NOMO-1 treated with dmso at 0.1 percent for 144 hours (cell line): Measurements from ENCODE around the gene GP1BB.

Experiments
- DNase-seq: peaks from one replicate; lab custom pipeline; 2025; ENCODE audit not compliant: unreplicated experiment; lab: John Stamatoyannopoulos, UW

Gene GP1BB

DNA sequence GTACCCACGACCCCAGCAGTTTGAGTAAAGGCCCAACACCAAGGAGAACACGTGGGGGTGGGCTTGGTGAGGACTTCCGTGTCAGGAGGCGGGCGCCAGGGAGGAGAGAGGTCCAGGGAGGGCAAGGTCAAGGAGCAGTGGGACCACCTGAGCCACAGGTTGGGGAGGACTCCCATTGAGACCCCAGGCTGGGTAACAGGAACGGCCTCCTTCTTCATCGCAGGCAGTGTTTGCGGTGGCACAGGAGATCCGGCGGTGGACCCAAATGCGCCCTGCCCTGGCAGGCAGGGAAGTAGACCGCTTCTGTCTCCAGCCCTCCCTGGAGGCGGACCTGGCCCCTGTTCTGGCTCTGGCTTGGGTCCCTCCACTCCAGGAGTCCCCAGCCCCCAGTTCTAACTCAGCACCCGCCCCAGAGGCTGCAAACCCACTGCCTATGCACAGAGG lies 31.4 kb downstream of the GP1BB start:
- no peak for DNase-seq

DNA sequence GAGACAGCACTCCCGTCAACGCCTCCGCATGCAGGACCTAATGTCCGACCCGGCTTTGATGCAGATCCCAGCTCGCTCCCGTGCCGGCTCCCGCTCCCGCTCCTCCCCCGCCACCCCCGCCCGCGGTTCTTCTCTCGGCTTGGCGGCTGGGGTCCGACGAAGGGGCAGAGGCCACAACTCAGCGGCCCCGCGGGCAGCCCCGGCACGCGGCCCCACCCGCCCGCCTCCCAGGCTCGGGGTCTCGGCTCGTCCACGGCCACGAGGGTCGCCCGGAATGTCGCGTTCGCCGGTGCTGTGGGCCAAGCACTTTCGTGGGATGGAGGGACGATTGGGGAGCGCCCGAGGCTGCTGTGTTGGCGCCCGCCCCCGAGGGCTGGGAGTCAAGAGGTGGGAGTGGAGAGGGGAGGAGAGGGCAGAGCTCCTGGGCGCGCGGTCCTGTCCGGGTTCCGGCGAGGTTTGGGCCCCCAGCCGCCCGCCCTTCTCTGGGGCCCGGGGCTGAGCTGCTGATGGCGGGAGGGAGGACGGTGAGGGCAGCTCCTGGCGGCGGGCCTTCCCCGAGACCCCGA lies 31.9 kb downstream of the GP1BB start:
- DNase-seq, result no peak

GRCh38 chr22:19755722-19756287 lies 32.5 kb downstream of the GP1BB start:
- no peak for DNase-seq

DNA sequence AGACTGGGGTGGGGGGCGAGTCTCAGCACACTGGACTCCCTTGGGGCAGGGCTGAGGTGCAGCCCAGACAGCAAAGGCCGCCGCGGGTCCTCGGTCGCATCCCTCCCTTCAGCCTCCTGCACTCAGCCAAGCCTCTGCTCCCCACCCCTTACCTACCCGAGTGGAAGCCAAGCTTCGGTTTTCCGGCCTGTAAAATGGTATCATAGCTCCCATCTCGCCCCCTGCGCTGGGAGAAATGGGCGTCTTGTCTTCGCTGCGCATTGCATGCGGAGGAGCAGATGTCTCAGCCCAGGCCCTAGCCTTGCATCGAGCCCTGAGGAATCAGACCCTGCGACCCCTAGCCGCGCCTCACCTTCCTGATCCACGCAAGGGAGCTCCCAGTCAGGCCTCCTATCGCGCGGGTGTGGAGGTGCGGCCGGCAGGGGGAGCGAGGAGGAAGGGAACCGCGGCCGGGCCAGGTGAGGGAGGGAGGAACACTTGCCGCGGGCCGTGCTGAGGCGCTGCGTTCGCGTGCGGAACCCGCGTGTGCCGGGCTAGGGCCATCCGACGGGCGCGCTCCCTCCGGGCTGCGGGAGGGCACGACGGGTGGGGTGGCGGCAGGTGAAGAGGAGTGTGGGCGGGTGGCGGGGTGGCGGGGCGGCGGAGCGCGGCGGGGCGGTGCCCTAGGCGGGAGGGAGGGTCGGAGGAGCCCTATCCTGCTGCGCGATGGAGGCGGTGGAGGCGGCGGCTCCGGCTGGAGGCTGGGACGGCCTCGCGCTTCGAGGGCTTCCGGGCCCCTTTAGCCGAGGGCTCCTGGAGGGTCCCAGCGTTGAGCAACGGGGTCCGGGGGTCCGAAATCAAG lies 33.2 kb downstream of the GP1BB start:
- DNase-seq, result peak; percentile 25

DNA sequence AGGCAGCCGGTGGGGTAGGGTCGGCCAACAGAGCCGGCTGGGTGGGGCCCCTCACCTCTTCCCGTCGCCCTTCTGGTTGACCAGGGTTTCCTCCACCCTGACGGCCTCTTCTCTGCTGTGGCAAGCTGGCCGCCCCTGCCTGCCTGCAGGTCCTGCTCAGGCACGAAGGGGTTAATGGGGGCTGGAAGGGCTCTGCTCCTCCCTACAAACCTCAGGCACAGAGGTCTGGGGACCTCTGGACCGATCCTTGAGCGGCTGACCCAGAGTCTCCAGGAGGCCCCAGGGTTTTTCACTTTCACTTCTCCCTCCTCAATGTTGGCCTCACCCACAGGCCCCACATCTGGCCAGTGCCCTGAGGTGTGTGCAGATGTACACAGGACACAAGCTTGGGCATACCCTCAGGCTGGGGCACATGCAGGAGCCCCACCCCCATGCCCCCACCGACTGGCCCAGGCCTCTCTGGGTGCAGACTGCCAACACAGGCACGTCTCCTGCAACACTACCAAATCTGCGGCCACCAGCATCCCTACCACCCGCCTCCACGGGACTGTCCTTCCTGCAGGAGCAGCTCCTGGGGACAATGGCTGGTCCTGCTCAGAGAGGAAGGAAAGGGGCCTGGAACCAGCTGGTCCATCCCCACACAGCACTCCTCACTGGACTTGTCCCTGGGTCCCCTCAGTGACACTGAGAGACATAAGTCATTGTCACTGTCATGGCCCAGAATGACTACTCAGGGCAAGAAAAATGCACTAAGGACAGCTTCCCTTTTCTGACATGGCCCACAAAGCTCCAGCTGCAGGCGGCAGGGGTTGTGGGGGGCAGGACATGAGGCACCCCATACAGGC lies 34.0 kb downstream of the GP1BB start:
- DNase-seq, result peak; percentile 54

DNA sequence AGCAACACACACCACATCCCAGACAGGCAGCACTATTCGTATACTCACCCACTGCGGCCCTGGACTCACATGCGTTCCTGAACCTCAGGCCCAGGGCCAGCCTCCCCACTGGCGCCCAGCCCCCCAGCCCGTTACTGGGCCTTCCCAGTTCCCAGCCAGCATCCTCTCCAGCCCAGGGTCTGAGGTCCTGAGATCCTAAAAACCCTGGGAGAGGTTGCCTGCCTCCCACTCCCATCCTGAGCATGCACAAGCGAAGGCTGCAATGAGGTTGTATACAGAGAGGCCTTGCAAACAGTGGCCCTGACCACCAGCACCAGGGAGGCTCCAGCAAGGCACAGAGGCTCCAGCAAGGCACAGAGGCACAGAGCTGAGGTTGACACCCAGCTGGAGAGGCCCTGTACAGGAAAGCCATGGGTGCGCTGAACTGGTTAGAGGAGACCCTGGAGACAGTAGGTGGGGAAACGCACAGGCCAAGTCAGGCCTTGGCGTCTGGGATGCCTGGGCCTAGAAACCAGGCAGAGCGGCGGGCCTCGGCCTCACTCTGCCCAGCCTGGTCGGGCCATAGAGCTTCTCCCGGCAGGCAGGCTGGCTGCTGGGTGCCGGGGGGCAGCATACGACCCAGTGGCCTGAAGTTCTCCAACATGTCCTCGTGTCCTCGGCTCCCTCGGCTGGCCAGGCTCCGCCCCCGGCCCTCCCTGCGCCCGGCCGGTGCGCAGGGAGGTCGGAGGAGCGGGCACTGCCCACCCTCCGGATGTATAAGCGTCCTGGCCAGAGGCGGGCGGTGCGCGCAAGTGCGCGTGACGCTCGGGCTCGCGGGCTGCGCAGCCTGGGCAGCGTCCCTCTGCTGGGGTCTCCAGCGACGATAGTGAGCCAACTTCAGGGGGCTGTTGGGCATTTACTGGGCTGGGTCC lies 34.9 kb downstream of the GP1BB start:
- no peak for DNase-seq

DNA sequence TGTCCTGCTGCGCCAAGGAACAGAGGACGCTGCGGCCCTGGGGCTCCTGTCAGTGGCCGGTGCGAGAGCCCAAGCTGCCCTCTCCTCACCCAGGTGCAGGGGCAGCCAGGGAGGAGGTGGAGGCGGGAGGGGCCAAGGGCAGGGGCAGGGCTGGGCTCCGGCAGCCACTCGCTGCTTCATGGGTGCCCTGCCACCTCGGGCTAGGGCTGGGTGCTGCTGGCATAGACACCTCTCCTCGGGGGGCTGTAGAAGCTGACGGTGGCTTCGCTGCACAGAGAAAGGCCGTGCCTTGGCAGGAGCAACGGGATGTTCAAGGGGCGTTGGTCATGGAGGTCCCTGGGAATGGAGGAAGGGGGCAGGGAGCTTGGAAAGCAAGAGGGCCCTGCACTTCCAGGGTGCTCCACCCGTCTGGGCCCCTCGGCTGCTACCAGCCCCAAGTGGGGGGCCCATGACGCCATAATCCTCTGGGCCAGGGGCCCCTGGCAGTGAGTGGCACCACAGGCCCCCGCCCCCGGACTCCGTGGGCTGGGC lies 35.6 kb downstream of the GP1BB start:
- DNase-seq, result no peak

DNA sequence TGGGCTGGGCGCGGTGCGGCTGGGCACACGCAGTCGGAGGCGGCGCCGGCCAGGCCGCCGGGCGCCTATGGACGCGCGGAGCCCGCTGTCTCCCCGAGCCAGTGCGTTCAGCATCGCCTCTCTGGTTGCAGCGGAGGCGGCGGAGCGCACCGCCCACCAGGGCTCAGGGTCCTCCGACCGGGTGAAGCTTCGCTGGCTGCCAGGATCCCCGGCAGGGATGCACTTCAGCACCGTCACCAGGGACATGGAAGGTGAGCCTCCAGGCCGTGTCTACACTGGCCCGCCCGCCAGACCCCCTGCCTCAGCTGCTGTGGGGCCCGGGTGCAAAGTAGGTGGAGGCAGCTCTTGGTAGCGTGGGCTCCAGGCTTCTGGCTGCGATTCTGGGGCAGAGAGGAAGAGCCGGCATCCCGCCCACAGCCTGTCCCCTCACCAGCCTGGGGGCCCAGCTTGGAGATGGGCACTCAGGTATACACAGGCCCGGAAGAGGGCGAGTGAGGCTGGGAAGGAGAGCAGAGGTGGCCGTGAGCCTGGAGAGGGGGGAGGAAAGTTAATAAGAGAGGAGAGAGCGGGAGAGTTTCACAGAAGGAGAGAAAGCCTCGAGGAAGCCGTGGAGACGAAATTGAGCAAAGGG lies 36.2 kb downstream of the GP1BB start:
- no peak for DNase-seq

- DNase-seq, result no peak
Measured at GRCh38 chr22:19760058-19760950, 37.0 kb downstream of the GP1BB start, which contains the start of gene TBX1. TSS of gene TBX1 (plus strand) at chr22:19760778. CDS start at chr22:19760844, 66 bp downstream.

GRCh38 chr22:19760951-19761724 lies 37.8 kb downstream of the GP1BB start:
- DNase-seq, result no peak

- no peak for DNase-seq
Measured at GRCh38 chr22:19761725-19762567, 38.6 kb downstream of the GP1BB start.

DNA sequence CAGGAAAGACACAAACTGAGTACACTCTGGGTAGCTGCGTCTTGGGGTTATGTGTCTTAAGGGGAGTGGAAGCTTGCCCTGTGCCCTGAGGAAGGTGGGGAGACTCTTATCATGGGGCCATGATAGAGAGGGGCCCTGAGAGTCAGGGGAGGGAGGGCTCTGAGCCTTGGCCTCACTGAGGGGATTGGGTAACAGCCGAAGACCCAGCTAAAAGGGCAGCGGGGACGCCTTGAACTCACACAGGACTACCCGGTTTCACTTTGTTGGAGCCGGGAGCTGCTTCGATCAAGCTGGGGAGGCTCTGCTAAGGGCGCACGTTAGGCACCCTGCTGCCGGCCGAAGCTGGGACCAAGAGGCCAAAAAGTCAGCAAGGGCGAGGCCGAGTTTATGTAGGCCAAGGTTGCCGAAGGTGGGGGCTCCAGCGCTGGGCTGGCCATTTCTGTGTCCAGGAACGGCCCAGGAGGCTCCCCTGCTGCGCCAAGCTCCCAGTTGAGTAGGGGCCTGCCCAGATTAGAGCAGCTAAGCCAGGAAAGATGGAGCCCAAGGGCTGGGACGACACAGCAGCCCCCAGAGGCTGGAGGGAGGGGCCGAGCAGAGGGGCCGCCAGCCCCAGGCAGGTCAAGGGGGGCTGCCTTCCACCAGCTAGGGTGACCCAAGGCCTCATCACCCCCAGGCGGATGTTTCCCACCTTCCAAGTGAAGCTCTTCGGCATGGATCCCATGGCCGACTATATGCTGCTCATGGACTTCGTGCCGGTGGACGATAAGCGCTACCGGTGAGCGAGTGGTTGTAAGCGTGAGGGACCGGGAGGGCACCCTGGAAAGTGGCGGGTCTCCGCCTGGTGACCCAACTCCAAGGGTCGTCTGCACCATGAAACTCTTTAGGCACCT lies 39.5 kb downstream of the GP1BB start:
- no peak for DNase-seq

DNA sequence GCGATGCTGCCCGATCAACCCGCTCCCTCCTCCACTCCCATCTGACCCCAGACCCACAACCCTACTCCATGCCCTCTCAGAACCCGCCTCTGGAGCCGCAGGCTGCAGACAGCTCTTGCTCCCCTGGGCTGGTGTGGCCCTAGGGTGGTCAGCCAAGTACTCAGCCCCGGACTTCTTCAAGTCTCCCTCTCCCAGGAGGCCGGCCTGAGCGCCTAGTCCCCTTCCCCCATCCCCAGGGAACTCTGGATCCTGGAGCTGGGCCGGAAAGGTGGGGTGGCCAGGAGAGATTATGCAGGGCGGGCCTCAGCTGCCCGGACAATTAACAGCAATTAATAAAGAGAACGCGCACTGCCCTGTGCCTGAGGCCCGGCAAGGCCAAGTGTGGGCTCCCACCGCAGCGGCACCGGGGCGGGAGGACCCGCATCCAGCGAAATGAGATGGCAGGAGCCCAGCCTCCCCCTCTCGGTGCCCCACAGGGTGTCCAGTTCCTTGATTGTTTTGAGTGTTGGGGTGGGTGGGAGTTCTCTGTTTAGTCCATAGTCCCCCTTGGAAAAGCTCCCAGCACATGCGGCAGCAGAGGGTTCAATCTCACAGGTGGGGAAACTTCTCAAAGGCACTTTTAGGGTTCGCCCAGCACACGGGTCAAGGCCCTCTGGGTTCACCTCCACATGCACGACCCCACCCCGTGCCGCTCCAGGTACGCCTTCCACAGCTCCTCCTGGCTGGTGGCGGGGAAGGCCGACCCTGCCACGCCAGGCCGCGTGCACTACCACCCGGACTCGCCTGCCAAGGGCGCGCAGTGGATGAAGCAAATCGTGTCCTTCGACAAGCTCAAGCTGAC lies 40.3 kb downstream of the GP1BB start:
- DNase-seq, result no peak

GRCh38 chr22:19764299-19764593 lies 40.9 kb downstream of the GP1BB start:
- DNase-seq, result no peak
